Nephron progenitor cell (in vitro differentiated cells): Measurements from ENCODE around the gene ENTPD5.

Experiments used
- DNase-seq: peaks from one replicate; pipeline ENCODE4 v3.0.0; 2021
- H3K27ac Mint-ChIP-seq: 2 replicates; pipeline ENCODE4 v1.8.0; 2021; ENCODE audit warnings: mild to moderate bottlenecking, moderate library complexity, mixed read lengths
- H3K27me3 Mint-ChIP-seq: 2 replicates; pipeline ENCODE4 v1.8.0; 2021; ENCODE audit warnings: mild to moderate bottlenecking, low read depth, mixed read lengths; ENCODE audit not compliant: poor library complexity
- H3K36me3 Mint-ChIP-seq: 2 replicates; pipeline ENCODE4 v1.8.0; 2021; ENCODE audit warnings: low read depth, mixed read lengths
- H3K4me1 Mint-ChIP-seq: 2 replicates; pipeline ENCODE4 v1.8.0; 2021; ENCODE audit warnings: mixed read lengths
- H3K4me3 Mint-ChIP-seq: 2 replicates; pipeline ENCODE4 v1.8.0; 2021; ENCODE audit warnings: mild to moderate bottlenecking, moderate library complexity, mixed read lengths
- H3K9me3 Mint-ChIP-seq: 2 replicates; pipeline ENCODE4 v1.8.0; 2021; ENCODE audit warnings: mild to moderate bottlenecking, moderate library complexity, mixed read lengths
- CTCF ChIP-seq: fragments of 200-600 bp; sonication (generic); IDR thresholded peaks from 2 replicates; pipeline ENCODE4 v1.5.0; 2021; ENCODE audit warnings: antibody characterized with exemption

ENTPD5 gene

GRCh38 chr14:73958591-73958990 is 60.5 kb downstream of the ENTPD5 start:
- no peak overlapping the region for H3K4me3 Mint-ChIP-seq
- peaks cover 51% of the 10 kb centered on the region for H3K36me3 Mint-ChIP-seq
- no peaks in the 10 kb centered on the region for H3K27me3 Mint-ChIP-seq
- no peak for DNase-seq
- no peaks in the 10 kb centered on the region for H3K4me1 Mint-ChIP-seq
- TF ChIP-seq CTCF, result no peak
- no peaks in the 10 kb centered on the region for H3K9me3 Mint-ChIP-seq
- peak overlapping the region; percentile 28 for H3K27ac Mint-ChIP-seq

DNA sequence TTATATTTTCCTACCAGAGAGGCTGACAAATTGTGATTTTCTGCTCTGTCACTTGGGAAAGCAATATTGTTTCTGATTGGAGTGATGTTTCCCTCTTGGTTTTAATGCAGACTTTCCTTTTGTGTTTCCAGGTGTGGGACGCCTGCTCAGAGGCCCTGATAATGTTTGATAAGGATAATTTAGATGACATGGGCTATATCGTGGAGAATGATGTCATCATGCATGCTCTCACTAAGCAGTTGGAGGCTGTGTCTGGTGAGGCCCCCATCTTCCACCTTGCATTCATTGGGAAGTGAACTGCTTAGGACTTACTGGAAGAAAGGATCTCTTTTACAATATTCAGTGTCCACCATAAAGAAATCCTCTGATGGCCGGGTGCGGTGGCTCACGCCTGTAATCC is 63.4 kb downstream of the ENTPD5 start:
- H3K4me1 Mint-ChIP-seq, result peaks cover 21% of the 10 kb centered on the region
- no peak overlapping the region for H3K27ac Mint-ChIP-seq
- TF ChIP-seq CTCF, result no peak
- H3K36me3 Mint-ChIP-seq, result peaks cover 44% of the 10 kb centered on the region
- no peaks in the 10 kb centered on the region for H3K27me3 Mint-ChIP-seq
- H3K4me3 Mint-ChIP-seq, result no peak overlapping the region
- H3K9me3 Mint-ChIP-seq, result no peaks in the 10 kb centered on the region
- no peak for DNase-seq

DNA sequence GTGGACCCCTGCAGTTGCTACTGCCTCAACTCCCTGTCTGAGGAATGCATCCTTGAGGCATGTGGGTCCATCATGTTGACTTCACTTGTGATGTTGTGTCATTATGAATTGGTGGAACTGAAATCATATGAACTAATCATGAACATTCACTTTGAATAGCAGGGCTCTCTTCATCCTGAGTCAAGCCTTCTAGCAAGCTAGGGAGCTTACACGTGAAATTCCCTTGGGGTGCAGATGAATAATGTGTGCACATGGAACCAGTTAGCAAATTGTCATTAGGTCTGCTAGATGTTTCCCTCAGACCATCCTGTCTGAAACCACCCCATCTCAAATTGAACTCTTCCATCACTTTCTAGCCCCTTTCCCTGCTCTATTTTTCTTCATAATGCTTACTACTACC is 65.4 kb downstream of the ENTPD5 start:
- Mint-ChIP-seq H3K36me3 (peaks cover 34% of the 10 kb centered on the region), H3K4me1 (peaks cover 30% of the 10 kb centered on the region), H3K9me3 (no peaks in the 10 kb centered on the region), H3K27me3 (peaks cover 4% of the 10 kb centered on the region), H3K27ac (no peak overlapping the region), H3K4me3 (no peak overlapping the region)
- no peak for DNase-seq
- TF ChIP-seq CTCF, result no peak

DNA sequence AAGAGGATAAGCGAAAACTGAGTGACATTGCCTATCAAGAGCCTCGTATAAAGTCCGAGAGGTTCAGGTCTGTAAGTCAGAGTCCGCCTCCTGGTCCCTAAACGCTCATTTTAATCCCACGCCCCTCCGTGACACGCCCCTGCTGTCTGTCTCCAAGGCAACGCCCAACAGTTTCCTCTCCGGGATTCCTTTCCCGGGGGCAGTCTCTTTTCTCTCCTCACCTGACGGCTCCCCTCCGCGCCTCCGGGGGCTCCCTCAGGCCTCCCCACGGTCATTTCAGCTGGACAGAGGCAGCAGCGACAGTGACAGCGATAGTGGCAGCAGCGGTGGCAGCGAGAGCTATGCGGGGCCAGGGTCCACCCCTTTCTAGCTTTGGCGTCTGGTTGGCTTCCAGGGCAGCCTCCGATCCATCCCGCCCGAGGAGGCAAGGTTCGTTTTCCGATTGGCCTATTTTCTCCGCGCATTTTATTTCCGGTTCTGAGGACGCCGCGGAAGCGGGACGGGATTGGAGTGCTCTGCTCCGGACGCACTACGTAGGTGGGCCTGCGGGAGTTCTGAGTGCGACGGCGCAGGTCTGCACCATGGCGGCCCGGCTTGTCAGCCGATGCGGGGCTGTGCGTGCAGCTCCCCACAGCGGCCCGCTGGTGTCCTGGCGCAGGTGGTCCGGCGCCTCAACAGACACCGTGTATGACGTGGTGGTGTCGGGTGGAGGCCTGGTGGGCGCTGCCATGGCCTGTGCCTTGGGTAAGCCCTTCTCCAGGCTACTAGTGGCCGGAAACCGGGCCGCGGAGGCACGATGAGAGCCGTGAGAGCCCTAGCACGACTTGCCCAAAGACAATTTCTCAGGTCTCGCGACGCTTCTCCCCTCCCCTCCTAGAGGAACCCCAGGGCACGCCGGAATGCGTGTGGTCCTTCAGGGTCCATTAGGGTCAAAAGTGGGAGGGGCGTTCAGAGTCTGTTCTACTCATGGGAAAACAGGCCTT is 69.0 kb downstream of the ENTPD5 start, which contains the start of the genes COQ6 and FAM161B:
TSS of gene COQ6 (plus strand) at position 551 of the 983 bp plus-strand sequence. CDS start at position 582, 31 bp downstream.
TSS of gene FAM161B (minus strand) at position 343 of the 983 bp plus-strand sequence. CDS start at position 275, 68 bp downstream.
- Mint-ChIP-seq H3K9me3 (no peaks in the 10 kb centered on the region), H3K27ac (peak within 1 kb of the TSS; percentile 98), H3K36me3 (peaks cover 16% of the 10 kb centered on the region), H3K27me3 (peaks cover 18% of the 10 kb centered on the region), H3K4me1 (peaks cover 30% of the 10 kb centered on the region), H3K4me3 (peak within 1 kb of the TSS; percentile 92)
- TF ChIP-seq CTCF, result no peak
- DNase-seq, result peak; percentile 84

DNA sequence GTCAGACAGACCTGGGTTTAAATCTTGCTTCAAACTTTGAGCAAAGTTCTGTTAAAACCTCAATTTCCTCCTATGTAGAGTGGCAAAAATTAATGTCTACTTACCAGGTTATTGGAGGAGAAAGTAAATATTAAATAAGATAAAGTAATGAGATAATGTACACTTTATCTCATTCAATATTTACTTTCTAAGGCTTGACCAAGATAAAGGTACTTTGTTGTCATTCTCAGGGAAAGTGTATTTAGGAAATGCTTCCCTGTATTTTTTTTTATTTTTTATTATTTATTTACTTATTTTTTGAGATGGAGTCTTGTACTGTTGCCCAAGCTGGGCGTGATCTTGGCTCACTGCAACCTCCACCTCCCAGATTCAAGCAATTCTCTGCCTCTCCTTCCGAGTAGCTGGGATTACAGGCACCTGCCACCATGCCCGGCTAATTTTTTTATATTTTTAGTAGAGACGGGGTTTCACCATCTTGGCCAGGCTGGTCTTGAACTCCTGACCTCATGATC is 73.9 kb downstream of the ENTPD5 start:
- TF ChIP-seq CTCF, result no peak
- no peak overlapping the region for H3K27ac Mint-ChIP-seq
- peaks cover 8% of the 10 kb centered on the region for H3K4me1 Mint-ChIP-seq
- H3K9me3 Mint-ChIP-seq, result no peaks in the 10 kb centered on the region
- H3K4me3 Mint-ChIP-seq, result no peak overlapping the region
- H3K27me3 Mint-ChIP-seq, result peaks cover 18% of the 10 kb centered on the region
- H3K36me3 Mint-ChIP-seq, result no peaks in the 10 kb centered on the region
- DNase-seq, result no peak
